Breast epithelium (tissue), 3 donors: Measurements from ENCODE around the gene CKAP2.
"Not testable (repeated sequence)": the region's sequence is repeated elsewhere in the genome, so short reads cannot be mapped to it uniquely, and the experiment has no call there.

ENCODE experiments used
- POLR2AphosphoS5 ChIP-seq, 3 donors: sonication (generic); formaldehyde crosslinking; IDR thresholded peaks; one replicate each; pipeline ENCODE4 v1.6.1; 2017; ENCODE audit warnings: antibody characterized with exemption in 3 of 3
- TF ChIP-seq, protein P1 (sequence below), 3 donors: fragments of 450-650 bp; IDR thresholded peaks; one replicate each; pipeline ENCODE4 v1.5.1; 2016 to 2017; ENCODE audit warnings: antibody characterized with exemption in 3 of 3, mild to moderate bottlenecking in 3 of 3, moderate library complexity in 3 of 3

DNA sequence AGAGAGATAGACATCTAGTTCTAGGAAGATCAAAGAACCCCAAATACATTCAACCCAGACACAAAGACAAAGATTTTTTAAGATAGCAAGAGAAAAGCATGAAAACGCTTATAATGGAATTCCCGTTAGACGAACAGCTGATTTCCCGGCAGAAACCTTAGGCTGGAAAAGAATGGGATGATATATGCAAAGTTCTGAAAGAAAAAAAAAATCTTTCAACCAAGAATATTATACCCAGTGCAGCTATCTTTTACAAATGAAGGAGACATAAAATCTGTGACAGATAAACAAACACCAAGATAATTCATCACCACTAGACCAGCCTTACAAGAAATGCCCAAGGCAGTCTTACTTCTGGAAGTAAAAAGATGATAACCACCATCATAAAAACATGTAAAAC is 56.3 kb downstream of the CKAP2 start:
- TF ChIP-seq POLR2AphosphoS5 (IDR thresholded peaks at IDR 0.05): not testable (repeated sequence)
- TF ChIP-seq, protein P1, sequence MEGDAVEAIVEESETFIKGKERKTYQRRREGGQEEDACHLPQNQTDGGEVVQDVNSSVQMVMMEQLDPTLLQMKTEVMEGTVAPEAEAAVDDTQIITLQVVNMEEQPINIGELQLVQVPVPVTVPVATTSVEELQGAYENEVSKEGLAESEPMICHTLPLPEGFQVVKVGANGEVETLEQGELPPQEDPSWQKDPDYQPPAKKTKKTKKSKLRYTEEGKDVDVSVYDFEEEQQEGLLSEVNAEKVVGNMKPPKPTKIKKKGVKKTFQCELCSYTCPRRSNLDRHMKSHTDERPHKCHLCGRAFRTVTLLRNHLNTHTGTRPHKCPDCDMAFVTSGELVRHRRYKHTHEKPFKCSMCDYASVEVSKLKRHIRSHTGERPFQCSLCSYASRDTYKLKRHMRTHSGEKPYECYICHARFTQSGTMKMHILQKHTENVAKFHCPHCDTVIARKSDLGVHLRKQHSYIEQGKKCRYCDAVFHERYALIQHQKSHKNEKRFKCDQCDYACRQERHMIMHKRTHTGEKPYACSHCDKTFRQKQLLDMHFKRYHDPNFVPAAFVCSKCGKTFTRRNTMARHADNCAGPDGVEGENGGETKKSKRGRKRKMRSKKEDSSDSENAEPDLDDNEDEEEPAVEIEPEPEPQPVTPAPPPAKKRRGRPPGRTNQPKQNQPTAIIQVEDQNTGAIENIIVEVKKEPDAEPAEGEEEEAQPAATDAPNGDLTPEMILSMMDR (IDR thresholded peaks at IDR 0.05): not testable (repeated sequence)
